GM21360 (cell line): Measurements from ENCODE around the gene UGT2B15.
"Not testable (repeated sequence)": the region's sequence is repeated elsewhere in the genome, so short reads cannot be mapped to it uniquely, and the experiment has no call there.

Source experiments
- ATAC-seq: cut with Tn5 transposase; IDR thresholded peaks from one replicate; pipeline ENCODE4 v1.9.1; 2021; ENCODE audit warnings: mild to moderate bottlenecking, moderate library complexity; ENCODE audit not compliant: unreplicated experiment

UGT2B15 gene

GRCh38 chr4:68656445-68656973 lies 13.9 kb downstream of the UGT2B15 start:
- ATAC-seq: peak; percentile 39

DNA sequence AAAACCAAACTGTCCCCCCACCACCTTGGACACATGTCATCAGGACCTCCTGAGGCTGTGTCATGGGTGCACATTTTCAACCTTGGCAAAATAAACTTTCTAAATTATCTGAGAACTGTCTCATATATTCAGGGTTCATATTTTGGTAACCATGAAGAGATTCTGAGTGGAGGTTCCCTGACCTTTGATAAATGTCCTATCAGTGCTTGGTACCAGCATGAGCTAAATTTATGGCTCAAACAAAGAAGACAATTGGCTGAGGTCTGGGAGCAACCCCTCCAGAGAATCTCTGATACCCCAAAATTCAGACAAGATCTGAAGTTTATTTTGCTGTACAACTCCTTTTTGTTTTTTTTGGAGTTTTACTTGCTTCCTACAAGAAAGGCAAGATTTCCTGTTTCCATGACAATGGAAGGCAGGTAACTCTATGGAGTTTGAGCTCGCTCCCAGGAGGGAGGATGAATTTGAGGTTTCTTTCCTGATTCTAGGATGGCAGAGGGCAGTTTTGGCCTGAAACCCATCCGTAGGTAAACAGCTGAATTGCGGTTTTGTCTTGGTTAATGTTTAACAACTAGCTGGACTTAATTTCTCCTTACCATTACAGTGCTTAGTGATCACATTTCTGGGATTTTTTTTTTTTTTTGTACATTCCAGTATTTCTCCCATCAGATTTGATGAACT lies 14.5 kb downstream of the UGT2B15 start:
- ATAC-seq: no peak

GRCh38 chr4:68654946-68655721 lies 15.3 kb downstream of the UGT2B15 start:
- no peak for ATAC-seq

GRCh38 chr4:68651932-68652331 lies 18.5 kb downstream of the UGT2B15 start:
- ATAC-seq: no peak

GRCh38 chr4:68630371-68630770 lies 40.1 kb downstream of the UGT2B15 start:
- no peak for ATAC-seq

- ATAC-seq: not testable (repeated sequence)
Observed at GRCh38 chr4:68622731-68623130, 47.7 kb downstream of the UGT2B15 start.

DNA sequence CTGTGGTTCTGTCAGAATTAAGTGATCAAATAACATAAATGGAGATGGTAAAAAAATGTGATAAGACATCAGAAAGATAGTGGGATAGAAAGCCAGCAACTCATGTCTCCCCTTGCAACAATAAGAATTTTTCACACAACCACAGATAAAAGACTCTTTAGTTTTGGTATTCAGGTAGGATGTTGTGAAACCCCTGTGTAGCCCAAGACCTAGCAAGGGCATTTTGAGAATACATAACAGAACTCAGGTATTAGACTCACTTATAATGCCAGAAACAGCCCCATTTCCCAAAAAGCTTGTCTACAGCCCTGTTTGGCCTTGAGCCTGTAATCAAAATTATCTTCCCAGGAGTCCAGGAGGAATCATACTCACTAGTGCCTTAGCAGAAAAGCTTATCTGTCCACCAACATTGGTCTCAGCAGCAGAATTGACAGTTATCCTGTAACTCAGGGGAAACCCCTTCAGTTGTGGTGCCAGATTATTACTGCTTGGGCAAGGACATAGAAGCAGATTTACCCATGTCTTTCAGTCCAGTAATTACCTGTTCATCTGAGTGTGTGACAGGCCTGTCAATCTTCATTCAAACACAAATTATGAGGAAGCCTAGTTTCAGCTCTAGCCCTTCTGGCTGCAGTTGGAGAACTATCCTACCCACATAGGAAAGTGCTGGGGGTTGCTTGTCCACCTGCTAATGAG lies 53.3 kb downstream of the UGT2B15 start:
- ATAC-seq: no peak

GRCh38 chr4:68615699-68616422 lies 54.6 kb downstream of the UGT2B15 start:
- ATAC-seq: no peak

GRCh38 chr4:68613752-68614151 lies 56.7 kb downstream of the UGT2B15 start:
- no peak for ATAC-seq

DNA sequence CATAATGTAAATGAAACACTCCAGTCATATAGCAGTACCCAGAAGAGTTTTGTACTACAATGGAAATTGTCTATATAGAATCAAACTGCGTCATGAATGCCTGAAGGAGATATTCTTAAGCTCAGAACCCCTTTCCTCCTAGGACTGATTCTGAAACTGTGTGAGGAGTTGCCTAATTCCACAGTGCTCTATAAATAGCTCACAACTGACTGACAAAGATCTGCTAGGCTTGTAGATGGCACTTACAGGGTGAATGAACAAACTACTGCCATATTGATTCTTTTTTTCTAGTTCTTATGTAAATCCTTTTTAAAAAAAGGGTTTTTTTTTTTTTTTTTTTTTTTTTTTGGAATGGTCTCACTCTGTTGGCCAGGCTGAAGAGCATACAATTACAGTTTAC lies 64.2 kb downstream of the UGT2B15 start:
- ATAC-seq: no peak

DNA sequence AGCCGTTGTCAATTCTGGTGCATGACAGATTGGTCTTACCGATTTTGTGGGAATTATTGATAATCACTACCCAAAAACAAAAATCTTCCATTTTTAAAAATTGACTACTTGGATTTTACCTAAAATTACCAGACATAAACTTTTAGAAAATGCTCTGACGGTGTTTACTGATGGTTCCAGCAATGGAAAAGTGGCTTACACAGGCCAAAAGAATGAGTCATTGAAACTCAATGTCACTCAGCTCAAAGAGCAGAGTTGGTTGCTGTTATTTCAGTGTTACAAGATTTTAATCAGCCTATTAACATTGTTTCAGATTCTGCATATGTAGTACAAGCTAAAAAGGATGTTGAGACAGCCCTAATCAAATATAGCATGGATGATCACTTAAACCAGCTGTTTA lies 71.3 kb downstream of the UGT2B15 start:
- ATAC-seq: no peak

DNA sequence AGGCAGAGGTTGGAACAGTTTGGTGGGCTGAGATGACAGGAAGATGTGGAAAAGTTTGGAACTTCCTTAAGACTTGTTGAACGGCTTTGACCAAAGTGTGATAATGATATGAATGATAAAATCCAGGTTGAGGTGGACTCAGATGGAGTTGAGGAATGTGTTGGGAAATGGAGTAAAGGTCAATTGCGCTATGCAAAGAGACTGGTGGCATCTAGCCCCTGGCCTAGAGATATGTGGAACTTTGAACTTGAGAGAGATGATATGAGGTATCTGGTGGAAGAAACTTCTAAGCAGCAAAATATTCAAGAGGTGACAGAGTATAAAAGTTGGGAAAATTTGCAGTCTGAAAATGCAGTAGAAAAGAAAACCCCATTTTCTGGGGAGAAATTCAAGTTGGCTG lies 73.0 kb downstream of the UGT2B15 start:
- no peak for ATAC-seq
